PC-9 (cell line): ENCODE results near the gene KLHDC8A. TPM values are rescaled to one million over a fixed set of nuclear protein-coding genes. Genes with fewer than 3 reads are reported as not detected.

ENCODE experiments used
- BruUV-seq: library from RNA; stranded (reverse); fragments of 400-500 nt; replicated peaks from 2 replicates; lab custom pipeline; 2021; lab: Mats Ljungman, UMichigan
- CTCF ChIA-PET: fragments of 300-600 bp; sonication (Branson Sonifier 250); formaldehyde crosslinking; loops from one replicate; lab custom pipeline; 2022; ENCODE audit warnings: antibody characterized with exemption; lab: Charles Lee
- POLR2A ChIA-PET: fragments of 300-600 bp; sonication (Branson Sonifier 250); formaldehyde crosslinking; loops from one replicate; lab custom pipeline; 2022; ENCODE audit warnings: antibody characterized with exemption; ENCODE audit not compliant: unreplicated experiment; lab: Charles Lee
- DNase-seq, 2 experiments: peaks; one replicate each; pipeline versions ENCODE4 v3.0.0 to v3.0.0-alpha.2; 2015 to 2022; ENCODE audit warnings: mixed read lengths in 1 of 2
- H2AFZ ChIP-seq: fragments of 200-600 bp; sonication (generic); 2 replicates; pipeline ENCODE4 v1.8.1; 2017; ENCODE audit warnings: antibody characterized with exemption
- H3F3A ChIP-seq: fragments of 200-600 bp; sonication (generic); 2 replicates; pipeline ENCODE4 v1.8.1; 2017; ENCODE audit warnings: antibody characterized with exemption, mild to moderate bottlenecking, low read depth; ENCODE audit not compliant: insufficient read depth
- H3K27ac ChIP-seq: fragments of 200-600 bp; sonication (generic); 2 replicates; pipeline ENCODE4 v1.6.1; 2016; ENCODE audit warnings: mixed run types
- H3K27me3 ChIP-seq: fragments of 200-600 bp; sonication (generic); 2 replicates; pipeline ENCODE4 v1.6.1; 2016; ENCODE audit warnings: low read depth, mixed run types; ENCODE audit not compliant: insufficient read depth
- H3K36me3 ChIP-seq: fragments of 200-600 bp; sonication (generic); 2 replicates; pipeline ENCODE4 v1.6.1; 2016; ENCODE audit warnings: low read depth, mixed run types
- H3K4me1 ChIP-seq: fragments of 200-600 bp; sonication (generic); replicated peaks from 2 replicates; pipeline ENCODE4 v1.6.1; 2016; ENCODE audit warnings: mixed run types; ENCODE audit not compliant: insufficient read depth
- H3K4me2 ChIP-seq: fragments of 200-600 bp; sonication (generic); 2 replicates; pipeline ENCODE4 v1.6.1; 2017; ENCODE audit warnings: mixed run types
- H3K4me3 ChIP-seq: fragments of 200-600 bp; sonication (generic); 2 replicates; pipeline ENCODE4 v1.6.1; 2016; ENCODE audit warnings: mixed run types
- H3K79me2 ChIP-seq: fragments of 200-600 bp; sonication (generic); 2 replicates; pipeline ENCODE4 v1.6.1; 2017; ENCODE audit warnings: low read depth, mixed run types
- H3K9me2 ChIP-seq: fragments of 200-600 bp; sonication (generic); 2 replicates; pipeline ENCODE4 v1.8.1; 2017; ENCODE audit warnings: mild to moderate bottlenecking; ENCODE audit not compliant: insufficient read depth
- H3K9me3 ChIP-seq: fragments of 200-600 bp; sonication (generic); 2 replicates; pipeline ENCODE4 v1.8.1; 2016; ENCODE audit warnings: low read depth; ENCODE audit not compliant: insufficient read depth
- H4K20me1 ChIP-seq: fragments of 200-600 bp; sonication (generic); 2 replicates; pipeline ENCODE4 v1.8.1; 2017; ENCODE audit not compliant: insufficient read depth
- EZH2 ChIP-seq: fragments of 200-600 bp; sonication (generic); IDR thresholded peaks from 2 replicates; pipeline ENCODE4 v1.8.0; 2017; ENCODE audit warnings: antibody characterized with exemption, low read depth
- intact Hi-C: fragments of 100-400 bp; cut with micrococcal nuclease; formaldehyde crosslinking; loops from one replicate; pipeline ENCODE4 v1.10.0; 2022; ENCODE audit not compliant: unreplicated experiment
- total RNA-seq: library from RNA; stranded (reverse); gene quantifications from 2 replicates; pipeline ENCODE4 v1.2.3, GENCODE V29; 2021
- TF ChIP-seq, protein P1 (sequence below): fragments of 200-600 bp; sonication (generic); conservative IDR thresholded peaks from 2 replicates; pipeline ENCODE4 v1.6.1; 2017; ENCODE audit warnings: mixed run types, antibody characterized with exemption, mild to moderate bottlenecking, moderate library complexity

Gene KLHDC8A
- total RNA-seq, 1 experiment from 2014 or later, result not detected

DNA sequence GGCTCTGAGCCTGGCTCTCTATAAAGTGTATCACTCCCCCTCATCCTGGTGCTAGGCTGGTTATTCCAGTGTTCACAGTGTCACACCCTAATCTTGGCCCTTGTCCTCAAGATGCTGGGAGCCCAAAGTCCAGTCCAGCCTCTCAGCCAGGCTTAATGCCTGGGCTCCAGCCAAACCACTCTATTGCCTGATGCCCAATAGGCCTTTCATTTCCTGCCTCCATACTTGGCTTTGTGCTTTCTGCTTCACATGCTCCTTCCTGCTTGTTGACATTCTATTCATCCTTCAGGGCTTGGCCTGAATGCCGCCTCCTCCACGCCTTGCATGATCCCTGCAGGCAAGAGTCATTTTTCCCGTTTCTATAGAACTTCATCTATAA lies 1.7 kb downstream of the KLHDC8A start:
- no peak overlapping the region for H2AFZ ChIP-seq
- H3K36me3 ChIP-seq, result no peaks in the 10 kb centered on the region
- no peaks in the 10 kb centered on the region for H3K79me2 ChIP-seq
- no peak for TF ChIP-seq EZH2
- TF ChIP-seq, protein P1, sequence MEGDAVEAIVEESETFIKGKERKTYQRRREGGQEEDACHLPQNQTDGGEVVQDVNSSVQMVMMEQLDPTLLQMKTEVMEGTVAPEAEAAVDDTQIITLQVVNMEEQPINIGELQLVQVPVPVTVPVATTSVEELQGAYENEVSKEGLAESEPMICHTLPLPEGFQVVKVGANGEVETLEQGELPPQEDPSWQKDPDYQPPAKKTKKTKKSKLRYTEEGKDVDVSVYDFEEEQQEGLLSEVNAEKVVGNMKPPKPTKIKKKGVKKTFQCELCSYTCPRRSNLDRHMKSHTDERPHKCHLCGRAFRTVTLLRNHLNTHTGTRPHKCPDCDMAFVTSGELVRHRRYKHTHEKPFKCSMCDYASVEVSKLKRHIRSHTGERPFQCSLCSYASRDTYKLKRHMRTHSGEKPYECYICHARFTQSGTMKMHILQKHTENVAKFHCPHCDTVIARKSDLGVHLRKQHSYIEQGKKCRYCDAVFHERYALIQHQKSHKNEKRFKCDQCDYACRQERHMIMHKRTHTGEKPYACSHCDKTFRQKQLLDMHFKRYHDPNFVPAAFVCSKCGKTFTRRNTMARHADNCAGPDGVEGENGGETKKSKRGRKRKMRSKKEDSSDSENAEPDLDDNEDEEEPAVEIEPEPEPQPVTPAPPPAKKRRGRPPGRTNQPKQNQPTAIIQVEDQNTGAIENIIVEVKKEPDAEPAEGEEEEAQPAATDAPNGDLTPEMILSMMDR, result no peak
- intact Hi-C loops, result no loop called here
- 0 out of 2 replicates have a peak, but pooled peaks cover 2% of the 10 kb centered on the region for H3K4me1 ChIP-seq
- peaks cover 32% of the 10 kb centered on the region for H3K27me3 ChIP-seq
- H3K4me3 ChIP-seq, result no peak overlapping the region
- no TSS peak for BruUV-seq
- DNase-seq, result peak; percentile 44 to 69
- H3K9me3 ChIP-seq, result no peaks in the 10 kb centered on the region
- ChIA-PET POLR2A (no interaction called here), CTCF (interaction anchor here (1.2 to 2.1 kb wide), 4 partner anchors 12 to 130 kb away, joined by 3 to 17 read pairs (median 6); no protein-coding TSS in a partner anchor)
- no peaks in the 10 kb centered on the region for H3K9me2 ChIP-seq
- no peak overlapping the region for H3K27ac ChIP-seq
- H3F3A ChIP-seq, result no peaks in the 10 kb centered on the region
- no peaks in the 10 kb centered on the region for H4K20me1 ChIP-seq
- no peak overlapping the region for H3K4me2 ChIP-seq

DNA sequence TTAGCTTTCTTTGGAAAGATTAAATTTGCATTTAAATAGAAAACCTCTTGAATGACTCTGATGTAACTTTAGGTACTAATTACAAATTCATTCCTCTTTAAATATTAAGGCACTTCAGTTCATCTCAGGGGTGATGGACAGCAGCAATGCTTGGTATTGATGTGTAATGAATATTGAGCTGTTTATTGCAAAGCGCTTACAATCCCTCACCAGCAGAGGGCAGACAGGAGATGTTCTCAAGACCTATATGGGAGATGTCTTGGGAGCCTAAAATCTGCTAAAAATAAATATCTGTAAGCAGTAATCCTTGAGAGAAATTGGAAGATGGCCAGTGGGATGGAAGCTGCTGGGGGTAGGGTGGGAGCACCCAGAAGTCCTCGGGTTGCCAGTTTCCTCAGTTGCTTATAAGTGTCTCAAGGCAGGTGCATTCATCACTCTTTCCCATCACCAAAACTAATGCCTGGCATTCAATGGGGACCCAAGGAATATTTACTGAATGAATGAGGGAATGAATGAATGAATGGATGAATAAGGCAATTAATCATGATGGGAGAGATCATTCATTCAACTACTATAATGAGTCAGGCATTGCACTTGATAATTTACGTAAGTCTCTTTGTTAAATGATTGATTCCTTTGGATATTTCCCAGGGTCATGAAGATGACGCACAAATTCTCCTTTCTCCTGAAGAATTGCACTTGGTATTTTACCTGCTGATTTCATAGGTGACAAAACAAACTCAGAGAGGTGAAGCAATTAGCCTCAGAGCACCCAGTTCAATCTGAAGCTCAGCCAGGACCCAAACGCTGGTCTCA lies 2.3 kb downstream of the KLHDC8A start:
- Histone ChIP-seq H4K20me1 (no peaks in the 10 kb centered on the region), H2AFZ (no peak overlapping the region), H3K4me1 (0 out of 2 replicates have a peak, but pooled peaks cover 2% of the 10 kb centered on the region), H3K9me3 (no peaks in the 10 kb centered on the region), H3K27me3 (peaks cover 26% of the 10 kb centered on the region), H3K4me3 (no peak overlapping the region), H3K9me2 (no peaks in the 10 kb centered on the region), H3K4me2 (no peak overlapping the region), H3K79me2 (no peaks in the 10 kb centered on the region), H3F3A (no peaks in the 10 kb centered on the region), H3K36me3 (no peaks in the 10 kb centered on the region), H3K27ac (no peak overlapping the region)
- intact Hi-C loops, result no loop called here
- ChIA-PET POLR2A (interaction anchor here (1.0 kb wide), 1 partner anchor 87 kb away, joined by 3 read pairs; no protein-coding TSS in a partner anchor), CTCF (interaction anchor here (0.5 to 2.1 kb wide), 19 partner anchors 12 to 225 kb away, joined by 3 to 18 read pairs (median 4); no protein-coding TSS in a partner anchor)
- BruUV-seq, result no TSS peak
- DNase-seq, result peak; percentile 43
- TF ChIP-seq EZH2, result no peak
- TF ChIP-seq, protein P1, result peak; percentile 86

DNA sequence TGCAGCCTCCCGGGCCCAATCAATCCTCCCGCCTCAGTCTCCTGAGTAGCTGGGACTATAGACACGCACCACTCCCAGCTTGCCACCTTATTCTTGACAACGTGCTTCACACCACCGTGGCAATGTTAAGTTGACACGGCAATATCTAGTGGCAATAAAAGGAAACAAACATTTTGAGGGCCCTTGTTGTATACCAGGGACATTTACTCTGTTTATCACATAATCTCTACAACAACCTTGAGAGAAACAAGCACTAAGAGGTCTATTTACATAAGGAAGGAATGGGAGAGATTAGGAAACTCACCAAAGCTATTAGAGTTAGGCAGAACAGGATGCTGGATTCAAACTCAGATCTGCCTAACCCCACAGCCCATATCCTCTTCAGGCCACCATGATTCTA lies 3.1 kb downstream of the KLHDC8A start:
- TF ChIP-seq, protein P1, result no peak
- no peak for TF ChIP-seq EZH2
- no TSS peak for BruUV-seq
- Histone ChIP-seq H3K36me3 (no peaks in the 10 kb centered on the region), H2AFZ (no peak overlapping the region), H3K4me1 (0 out of 2 replicates have a peak, but pooled peaks cover 2% of the 10 kb centered on the region), H3K9me3 (no peaks in the 10 kb centered on the region), H3K79me2 (no peaks in the 10 kb centered on the region), H3K4me2 (no peak overlapping the region), H3K27me3 (peaks cover 20% of the 10 kb centered on the region), H3F3A (no peaks in the 10 kb centered on the region), H4K20me1 (no peaks in the 10 kb centered on the region), H3K4me3 (no peak overlapping the region), H3K9me2 (no peaks in the 10 kb centered on the region), H3K27ac (no peak overlapping the region)
- intact Hi-C loops, result no loop called here
- POLR2A ChIA-PET, result interaction anchor here (1.0 kb wide), 1 partner anchor 88 kb away, joined by 3 read pairs; no protein-coding TSS in a partner anchor
- no peak for DNase-seq
- CTCF ChIA-PET, result interaction anchor here (0.5 to 2.1 kb wide), 19 partner anchors 12 to 226 kb away, joined by 3 to 18 read pairs (median 4); no protein-coding TSS in a partner anchor
